ENCODE data around the gene NUP58.
"Not testable (repeated sequence)": the region's sequence is repeated elsewhere in the genome, so short reads cannot be mapped to it uniquely, and the experiment has no call there.

NUP58 gene

DNA sequence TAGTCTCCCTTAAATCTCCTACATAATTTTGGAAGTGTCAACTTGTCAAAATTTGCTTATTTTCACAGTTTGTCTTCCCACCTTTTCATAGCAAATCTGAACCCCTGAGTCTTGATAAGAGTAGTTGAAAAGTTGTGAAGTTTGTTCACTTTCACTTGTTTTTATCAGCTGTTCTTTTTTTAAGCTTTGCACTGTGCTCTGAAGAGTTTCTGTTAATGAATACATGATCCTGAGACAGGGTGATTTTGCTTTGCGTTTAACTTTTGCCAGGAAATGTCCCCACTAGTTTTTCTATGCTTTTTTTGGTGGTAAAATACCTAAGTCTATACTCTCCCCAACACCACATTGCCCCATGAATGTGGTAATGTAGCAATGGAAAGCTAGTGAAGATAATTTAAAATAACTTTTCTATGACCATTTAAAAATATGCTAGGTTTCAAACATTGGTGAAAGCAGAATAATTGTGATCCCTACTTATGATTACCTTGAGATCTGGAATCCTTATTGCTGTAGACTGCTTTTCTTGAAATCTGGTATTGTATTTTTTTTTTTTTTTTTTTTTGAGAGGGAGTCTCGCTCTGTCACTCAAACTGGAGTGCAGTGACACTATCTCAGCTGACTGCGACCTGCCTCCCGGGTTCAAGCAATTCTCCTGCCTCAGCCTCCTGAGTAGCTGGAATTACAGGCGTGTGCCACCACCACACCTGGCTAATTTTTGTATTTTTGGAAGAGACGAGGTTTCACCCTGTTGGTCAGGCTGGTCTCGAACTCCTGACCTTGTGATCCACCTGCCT lies 5.4 kb downstream of the NUP58 start:
- no peak for DNase-seq

DNA sequence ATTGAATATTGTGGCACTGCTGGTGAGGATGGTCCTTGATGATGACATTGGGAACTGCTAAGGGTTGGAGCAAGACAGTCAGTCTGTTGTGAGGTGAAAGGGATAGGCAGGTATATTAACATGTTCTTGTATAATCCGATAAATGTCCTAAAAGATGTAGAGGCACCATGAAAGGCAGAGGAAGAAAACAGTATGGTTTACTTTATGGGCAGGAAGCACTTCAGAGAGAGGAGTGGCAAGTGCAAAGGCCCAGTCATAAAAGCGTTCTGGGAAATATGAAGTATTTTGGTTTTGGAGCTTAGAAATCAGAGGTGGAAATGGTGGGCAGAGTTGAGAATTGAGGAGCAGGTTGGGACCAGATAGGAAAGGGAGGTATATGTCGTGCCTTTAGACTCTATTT lies 9.5 kb downstream of the NUP58 start:
- no peak for DNase-seq

DNA sequence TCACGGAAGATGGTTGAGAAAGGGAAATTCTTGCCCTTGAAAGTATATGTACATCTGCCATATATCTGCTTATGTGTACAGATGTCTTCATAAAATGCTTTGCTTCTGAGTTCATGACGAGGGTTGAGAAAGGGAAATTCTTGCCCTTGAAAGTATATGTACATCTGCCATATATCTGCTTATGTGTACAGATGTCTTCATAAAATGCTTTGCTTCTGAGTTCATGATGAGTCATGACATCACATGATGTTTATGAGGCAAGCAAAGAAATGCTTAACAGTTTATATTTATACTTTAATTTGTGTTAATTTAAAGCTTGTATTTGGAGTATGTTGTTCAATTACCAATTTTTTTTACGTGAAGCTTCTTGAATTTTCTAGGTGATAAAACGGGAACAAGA lies 17.5 kb downstream of the NUP58 start:
- DNase-seq: not testable (repeated sequence)

DNA sequence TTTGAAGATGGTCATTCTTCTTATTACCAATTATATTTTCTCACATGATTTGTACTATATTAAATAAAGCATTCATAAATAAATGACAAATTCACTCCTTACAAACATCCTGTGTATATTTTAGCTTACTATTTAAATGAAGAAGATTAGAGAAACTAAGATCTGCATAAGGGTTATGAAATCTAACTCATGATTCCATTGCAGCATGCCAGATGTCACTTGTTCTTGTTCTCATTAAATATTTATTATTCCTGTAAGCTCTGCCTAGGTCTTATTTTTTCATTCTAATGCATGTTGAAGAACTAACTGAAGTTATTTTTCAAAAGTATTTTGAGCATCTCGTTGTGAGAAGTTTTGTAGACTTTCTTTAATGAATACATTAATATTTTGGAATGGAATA lies 18.3 kb downstream of the NUP58 start:
- no peak for DNase-seq

DNA sequence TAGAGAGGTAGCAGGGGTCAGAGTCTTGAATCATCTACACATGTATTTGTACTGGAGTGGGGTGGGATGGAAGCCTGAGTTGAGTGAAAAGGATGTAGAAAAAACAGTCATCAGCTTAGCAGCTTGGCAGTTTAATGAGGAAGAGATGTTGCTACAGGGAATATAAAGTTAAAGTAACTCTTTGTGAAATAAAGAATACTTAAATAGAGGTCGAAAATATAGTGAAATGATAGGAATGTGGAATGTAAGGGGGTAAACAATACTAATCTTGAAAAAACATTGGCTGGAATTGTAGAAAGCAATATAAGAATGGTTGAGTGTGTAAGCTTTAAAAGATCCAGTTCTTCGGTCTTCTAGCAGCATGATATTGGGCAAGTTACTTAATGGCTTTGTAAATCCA lies 22.7 kb downstream of the NUP58 start:
- DNase-seq: no peak

DNA sequence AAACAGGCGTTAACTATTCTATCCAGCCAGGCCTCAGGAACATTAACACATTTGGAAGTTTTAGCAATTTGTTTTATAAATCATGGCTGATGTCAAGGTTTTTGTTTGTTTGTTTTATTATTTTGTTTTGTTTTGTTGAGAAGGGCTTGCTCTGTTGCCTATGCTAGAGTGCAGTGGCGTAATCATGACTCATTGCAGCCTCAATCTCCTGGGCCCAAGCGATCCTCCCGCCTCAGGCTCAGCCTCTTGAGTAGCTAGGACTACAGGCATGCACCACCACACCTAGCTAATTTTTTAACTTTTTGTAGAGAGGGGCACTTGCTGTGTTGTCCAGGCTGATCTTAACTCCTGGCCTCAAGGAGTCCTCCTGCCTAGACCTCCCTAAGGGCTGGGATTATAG lies 28.3 kb downstream of the NUP58 start:
- DNase-seq: no peak

DNA sequence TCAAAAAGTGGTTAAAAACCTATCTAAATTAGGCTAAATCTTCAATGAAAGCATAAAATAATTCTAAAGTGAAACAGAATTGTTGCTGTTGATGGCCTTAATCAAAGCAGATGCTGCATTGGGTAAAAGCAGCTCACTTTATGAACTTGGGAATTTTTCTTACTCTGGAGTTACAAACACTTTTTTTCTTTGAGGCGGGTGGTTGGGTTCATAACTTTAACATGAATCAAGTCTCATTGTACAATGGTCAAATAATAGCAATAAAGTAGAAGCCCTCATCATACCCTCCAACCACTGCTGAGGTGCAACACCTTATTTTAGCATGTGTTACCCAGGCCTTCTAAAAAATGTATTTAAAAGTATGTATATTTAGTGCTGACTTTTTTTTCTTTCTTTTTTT lies 29.1 kb downstream of the NUP58 start:
- no peak for DNase-seq

DNA sequence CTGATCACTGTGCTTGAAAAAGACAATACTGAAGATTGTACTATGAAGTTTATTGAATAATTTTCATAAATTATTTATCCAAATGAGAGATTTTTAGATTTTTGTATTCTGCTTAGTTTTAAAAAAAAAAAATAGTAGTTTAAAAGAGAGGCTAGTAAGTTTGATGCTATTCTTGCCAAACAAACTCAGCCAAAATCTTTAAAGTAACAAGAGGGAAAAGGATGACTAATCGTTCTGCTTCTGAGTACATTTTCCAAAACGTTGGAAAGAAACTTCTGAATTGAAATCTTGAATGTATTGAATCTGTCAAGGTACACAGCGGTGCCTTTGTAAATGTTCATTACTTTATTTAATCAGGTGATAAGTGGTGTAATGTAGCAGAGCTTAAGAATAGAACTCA lies 34.4 kb downstream of the NUP58 start:
- DNase-seq: no peak

DNA sequence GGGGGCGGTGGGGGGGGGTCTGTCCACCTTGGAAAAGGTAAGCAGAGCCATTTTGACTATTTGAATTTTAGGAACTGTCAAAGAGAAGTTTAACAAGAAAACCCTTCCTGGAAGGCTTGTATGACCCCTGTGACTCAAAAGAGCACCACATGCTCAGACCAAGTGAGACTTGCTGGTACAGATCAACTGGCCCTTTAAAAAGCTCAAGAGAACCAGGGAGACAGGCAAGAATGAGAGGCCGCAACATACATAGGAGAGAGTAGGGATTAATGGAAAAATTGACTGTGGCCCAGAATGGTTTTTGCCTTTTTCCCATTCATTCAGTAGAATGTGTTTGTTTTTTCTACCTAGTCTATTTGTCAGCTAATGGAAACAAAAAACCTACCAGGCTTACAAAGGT lies 44.2 kb downstream of the NUP58 start:
- DNase-seq: no peak

DNA sequence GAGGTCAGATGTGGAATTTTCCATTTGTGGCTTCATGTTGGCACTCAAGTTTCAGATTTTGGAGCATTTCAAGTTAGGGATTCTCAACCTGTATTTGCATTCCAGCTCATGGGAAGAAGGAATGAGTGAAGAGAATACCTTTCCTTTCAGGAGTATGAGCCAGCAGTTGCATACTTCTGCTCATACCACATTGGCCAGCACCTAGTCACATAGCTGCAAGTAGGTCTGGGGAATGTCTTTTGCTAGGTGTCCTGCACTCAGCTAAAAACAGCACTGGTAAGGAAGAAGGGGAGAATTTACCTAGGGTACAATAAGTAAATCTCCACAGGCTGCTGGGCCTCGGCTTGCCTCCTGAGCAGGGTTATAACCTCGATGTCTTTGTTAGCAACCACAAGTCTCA lies 45.7 kb downstream of the NUP58 start:
- no peak for DNase-seq

DNA sequence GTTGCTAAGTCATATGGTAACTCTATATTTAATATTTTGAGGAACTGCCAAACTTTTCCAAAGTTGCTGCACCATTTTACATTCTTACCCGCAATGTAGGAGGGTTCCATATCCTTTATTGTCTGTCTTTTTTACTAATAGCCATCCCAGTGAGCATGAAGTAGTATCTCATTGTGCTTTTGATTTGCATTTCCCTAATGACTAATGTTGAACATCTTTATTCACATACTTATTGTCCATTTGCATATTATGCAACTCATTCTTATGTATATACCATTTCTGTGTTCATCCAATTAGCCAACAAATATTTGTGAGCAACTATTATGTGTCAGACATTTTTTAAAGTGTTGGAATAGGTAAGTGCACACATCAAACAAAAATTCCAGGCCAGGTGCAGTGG lies 50.0 kb downstream of the NUP58 start:
- no peak for DNase-seq

DNA sequence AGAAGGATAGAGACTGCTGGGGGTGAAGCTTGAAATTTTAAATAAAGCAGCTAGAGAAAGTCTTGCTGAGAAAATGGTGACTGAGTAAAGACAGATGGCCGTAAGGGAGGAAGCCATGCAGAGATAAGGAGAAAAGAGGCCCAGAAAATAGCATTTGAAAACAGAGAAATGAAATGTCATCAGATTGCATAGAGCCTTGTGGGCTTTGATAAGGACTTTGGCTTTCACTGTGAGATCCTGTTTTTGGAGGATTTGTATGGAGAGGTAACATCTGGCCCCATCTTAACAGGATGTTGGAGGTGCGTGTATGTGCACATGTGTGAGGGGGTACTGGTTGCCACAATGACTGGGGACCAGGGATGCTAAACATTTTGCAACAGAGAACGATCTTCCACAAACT lies 50.8 kb downstream of the NUP58 start:
- no peak for DNase-seq

DNA sequence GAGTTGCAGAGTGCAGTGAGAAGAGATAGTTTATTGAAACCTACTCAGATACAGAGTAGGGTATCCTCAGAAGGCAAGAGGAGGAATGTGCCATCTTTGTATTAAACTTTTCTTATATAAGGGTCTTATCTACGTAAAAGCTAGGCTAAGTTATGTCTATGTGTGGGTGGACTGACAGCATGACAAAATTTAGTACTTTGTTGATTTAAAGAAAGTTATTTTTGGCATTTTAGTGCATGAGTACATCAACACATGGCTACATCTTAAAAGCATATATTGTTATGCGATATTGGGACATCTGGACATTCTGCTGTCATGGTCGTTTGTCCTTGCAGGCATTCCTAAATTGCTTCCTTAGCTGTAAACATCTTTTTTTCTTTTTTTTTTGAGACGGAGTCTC lies 51.4 kb downstream of the NUP58 start:
- DNase-seq: no peak

DNA sequence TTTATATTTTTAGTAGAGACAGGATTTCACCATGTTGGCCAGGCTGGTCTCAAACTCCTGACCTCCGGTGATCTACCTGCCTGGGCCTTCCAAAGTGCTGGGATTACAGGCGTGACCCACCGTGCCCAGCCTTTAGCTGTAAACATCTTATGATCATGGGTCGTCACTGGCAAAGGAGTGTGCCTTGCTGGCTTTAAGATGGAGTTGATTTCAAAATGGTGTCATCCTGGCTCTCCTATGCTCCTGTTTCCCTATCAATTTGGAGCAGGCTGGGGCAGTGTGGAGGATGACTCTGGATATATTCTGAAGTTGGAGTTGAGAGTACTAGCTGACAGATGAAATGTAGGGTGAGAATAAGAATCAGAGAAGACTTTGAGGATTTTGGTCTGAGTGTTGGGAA lies 51.9 kb downstream of the NUP58 start:
- DNase-seq: no peak

DNA sequence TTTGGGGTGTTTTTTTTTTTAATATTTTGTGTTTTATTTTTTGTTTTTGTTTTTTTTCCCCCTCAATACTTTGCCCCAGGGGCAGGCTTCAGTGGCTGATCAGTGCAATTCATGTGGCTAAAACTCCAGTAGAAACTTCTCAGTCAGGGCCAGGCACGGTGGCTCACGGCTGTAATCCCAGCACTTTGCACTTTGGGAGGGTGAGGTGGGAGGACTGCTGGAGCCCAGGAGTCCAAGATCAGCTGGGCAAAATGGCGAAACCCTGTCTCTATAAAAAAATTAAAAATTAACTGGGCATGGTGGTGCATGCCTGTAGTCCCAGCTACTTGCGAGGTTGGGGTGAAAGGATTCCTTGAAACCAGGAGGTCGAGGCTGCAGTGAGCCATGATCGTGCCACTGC lies 53.0 kb downstream of the NUP58 start:
- no peak for DNase-seq

DNA sequence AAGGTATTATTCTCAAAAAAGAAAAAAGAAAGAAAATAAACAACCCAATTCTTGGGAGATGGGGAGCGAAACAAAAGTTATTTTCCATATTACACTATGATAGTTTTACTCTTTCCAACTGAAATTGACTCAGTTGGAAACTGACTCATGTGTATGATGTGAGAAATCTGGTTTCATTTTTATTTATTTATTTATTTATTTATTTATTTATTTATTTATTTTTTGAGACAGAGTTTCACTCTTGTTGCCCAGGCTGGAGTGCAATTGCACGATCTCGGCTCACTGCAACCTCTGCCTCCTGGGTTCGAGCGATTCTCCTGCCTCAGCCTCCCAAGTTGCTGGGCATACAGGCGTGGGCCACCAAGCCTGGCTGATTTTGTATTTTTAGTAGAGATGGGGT lies 59.0 kb downstream of the NUP58 start:
- DNase-seq: not testable (repeated sequence)

DNA sequence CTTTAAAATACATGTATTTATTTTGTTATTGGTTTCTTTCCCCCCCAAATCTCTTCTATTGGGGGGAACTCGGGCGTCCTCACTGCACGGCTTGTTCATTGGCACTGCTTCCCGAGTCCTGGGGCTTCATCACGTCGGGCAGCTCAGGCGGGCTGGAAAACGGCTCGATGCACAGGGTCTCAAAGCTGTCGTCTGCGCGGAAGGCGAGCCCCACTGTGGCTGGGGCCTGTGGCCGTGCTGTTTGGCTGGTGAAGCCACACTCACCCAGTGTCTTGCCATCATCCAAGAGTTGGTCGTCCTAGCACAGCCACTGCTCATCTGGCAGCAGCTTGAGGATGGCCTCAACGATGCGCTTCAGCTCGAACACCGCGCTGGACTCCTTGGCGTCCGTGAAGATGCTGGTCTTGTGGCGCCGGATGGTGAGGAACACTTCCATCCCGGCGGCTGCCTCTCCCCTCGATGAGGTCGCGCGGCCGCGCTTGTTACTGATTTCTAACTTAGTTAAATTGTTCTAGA lies 64.4 kb downstream of the NUP58 start:
- DNase-seq: no peak

DNA sequence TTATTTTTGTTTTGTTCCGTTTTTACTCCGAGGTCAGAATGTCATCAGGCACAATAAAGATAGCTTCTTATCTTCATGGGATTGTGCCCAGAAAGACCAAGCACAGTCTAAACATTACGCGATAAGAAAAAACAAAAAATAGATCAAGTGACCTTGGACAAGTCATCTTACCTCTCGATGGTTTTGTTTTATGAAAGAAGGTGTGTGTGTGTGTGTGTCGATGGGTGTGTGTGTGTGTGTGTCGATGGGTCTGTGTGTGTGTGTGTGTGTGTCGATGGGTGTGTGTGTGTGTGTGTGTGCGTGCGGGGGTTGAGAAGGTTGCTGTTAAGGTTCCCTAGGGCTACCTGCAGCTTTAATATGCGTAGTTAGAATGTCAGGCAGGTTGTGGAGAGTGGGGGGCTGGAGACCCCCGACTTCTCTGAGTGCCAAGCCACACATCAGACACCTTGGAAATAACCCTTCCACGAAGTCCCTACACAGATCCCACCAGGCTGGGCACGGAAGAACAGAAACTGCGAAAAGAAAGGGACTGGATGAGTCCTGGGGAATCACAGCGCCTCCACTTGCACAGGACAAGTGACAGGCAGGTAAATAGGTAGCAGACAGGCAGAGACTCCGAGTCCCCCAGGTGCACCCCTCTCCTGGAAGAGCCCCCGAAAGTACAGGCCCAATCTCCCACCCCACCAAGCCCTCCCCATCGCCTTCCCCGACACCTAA lies 69.9 kb downstream of the NUP58 start:
- DNase-seq: no peak

DNA sequence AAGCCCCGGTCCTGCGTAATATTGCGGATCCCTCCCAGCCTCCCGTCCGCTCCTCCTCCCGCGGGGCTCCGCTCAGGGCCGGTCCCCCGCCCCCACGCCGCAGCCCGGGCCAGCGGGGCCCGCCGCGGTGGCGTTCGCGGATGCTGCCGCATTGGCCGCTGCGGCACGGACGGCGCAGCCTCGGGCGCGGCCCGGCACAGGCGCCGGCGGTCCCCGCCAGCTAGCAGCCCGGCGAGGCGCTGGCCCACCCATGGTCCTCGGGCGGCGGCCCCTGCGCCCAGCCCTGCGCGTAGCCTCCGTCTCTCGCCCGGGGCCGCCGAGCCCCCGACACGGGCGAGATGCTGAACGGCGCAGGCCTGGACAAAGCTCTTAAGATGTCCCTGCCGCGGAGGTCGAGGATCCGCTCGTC lies 70.5 kb downstream of the NUP58 start, which contains the start of gene ATP8A2:
ATP8A2 (plus strand) TSS at position 100 of the 409 bp plus-strand sequence; CDS start at position 339, 239 bp downstream.
- no peak for DNase-seq

DNA sequence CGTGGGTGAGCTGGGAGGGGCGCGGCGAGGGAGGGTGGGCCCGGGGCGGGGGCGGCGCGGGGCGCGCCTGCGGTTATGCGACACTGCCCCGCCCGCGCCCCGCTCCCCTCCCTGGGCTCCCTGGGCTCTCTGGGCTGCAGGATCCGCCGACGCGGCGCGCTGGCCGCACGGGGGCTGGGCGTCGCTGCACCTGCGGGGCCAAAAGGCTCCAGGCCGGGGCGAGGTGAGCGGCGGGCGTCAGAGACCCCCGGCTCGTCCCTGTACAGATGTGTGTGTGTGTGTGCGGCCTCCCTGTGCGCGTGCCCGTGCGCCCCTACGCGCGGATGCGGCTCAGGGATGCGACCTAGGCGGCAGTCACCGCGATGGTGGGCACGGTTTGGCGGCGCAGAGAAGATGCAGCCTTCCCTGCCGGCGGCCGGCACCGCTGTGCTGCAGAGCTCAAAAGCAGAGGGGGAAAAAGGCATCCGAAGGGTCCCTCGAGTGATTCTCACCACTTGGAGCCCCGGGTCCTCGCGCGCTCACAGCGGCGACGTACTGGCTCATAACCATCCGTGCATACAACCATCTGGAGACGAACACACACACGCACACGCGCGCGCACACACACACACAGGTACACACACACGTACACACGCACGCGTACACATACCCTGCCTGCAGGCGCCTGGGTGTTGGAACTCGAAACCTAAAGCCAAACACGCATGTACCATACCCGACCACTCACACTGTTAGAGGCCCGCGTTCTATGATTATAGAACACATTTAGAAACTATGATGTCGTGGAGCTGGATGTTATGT lies 71.1 kb downstream of the NUP58 start:
- no peak for DNase-seq

DNA sequence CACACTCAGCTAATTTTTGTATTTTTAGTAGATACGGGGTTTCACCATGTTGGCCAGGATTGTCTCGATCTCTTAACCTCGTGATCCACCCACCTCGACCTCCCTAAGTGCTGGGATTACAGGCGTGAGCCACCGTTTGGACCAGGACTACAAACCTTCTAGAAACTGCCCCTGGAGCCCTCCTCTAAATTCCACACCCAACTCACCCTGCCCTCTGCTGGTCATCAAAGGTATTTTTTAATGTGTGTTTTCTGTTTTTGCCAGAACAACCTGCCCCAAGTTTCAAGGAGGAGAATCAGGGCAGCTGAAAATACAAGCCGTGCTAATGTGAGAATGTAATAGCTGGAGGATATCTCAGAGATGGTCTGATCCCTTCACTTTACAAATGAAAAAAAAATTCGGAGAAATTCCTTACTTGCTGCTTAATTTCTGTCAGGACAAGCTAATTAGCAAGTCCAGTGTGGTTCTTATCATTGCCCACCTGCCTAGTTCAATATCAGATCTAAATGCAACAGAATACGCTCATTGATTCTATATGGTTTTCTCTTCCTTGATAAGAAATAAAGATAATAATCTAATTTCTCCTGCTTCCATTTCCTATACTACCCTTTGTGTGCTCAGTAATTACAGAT lies 74.4 kb downstream of the NUP58 start:
- DNase-seq: no peak

DNA sequence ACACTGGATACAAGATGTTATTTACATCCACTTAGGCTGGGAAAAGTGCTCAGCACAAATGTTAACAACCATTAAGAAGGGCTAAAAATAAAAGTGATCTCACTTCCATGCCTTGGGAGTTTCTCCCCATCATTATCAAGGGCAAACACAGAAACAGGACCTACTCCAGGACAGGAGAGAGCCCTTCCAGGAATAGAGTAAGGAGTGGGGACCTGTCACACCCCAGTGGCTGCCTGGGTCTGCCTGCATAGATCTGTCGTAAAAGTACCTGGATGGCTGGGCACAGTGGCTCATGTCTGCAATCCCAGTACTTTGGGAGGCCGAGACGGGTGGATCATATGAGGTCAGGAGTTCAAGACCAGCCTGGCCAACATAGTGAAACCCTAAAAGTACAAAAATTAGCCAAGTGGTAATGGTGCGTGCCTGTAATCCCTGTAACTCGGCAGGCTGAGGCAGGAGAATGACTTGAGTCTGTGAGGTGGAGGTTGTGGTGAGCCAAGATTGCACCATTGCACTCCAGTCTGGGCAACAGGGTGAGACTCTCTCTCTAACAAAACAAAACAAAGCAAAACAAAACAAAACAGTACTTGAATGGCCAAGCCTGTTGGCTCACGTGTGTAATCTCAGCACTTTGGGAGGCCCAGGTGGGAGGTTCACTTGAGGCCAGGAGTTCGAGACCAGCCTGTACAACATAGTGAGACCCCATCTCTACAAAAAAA lies 76.0 kb downstream of the NUP58 start:
- no peak for DNase-seq

Measured in NK-92 treated with Interleukin-12 subunit alpha and Interleukin-12 subunit beta, amount 100 ng/mL, for 24 hours (cell line).